HCT116 (cell line): ENCODE measurements around the gene AMOTL1. TPM values are rescaled to one million over a fixed set of nuclear protein-coding genes. Genes with fewer than 3 reads are reported as not detected.
"Not testable (repeated sequence)": the region's sequence is repeated elsewhere in the genome, so short reads cannot be mapped to it uniquely, and the experiment has no call there.

Experiments
- ATAC-seq: fragments of 200-7000 bp; cut with Tn5 transposase; 2 replicates; pipeline ENCODE4 v1.9.1; 2020; ENCODE audit warnings: mild to moderate bottlenecking, moderate library complexity
- BruUV-seq: library from RNA; stranded (reverse); fragments of 400-500 nt; replicated peaks from 2 replicates; lab custom pipeline; 2021; lab: Mats Ljungman, UMichigan
- CTCF ChIA-PET: fragments of 300-600 bp; sonication (Branson Sonifier 250); formaldehyde crosslinking; loops from one replicate; lab custom pipeline; 2021; ENCODE audit warnings: antibody characterized with exemption; lab: Charles Lee
- POLR2A ChIA-PET: fragments of 300-600, 350-600 bp; sonication (Branson Sonifier 250); formaldehyde crosslinking; loops from one replicate; lab custom pipeline; 2021; ENCODE audit warnings: antibody characterized with exemption; lab: Charles Lee
- RAD21 ChIA-PET, 2 experiments: fragments of 300-600 bp; sonication (Branson Sonifier 250); formaldehyde crosslinking; loops; one replicate each; lab custom pipeline; 2023; ENCODE audit warnings: low total read pairs in 2 of 2; ENCODE audit not compliant: uncharacterized antibody in 2 of 2, unreplicated experiment in 2 of 2, low non-redundant PET in 1 of 2; lab: Charles Lee
- DNase-seq: peaks from one replicate; pipeline ENCODE4 v3.0.0-alpha.2; 2010; ENCODE audit warnings: low read depth, low spot score
- H2AFZ ChIP-seq: fragments of 200-600 bp; shearing (Covaris generic), sonication (generic); 2 replicates; pipeline ENCODE4 v1.6.1; 2017; ENCODE audit warnings: low read depth, mixed run types, mixed read lengths, antibody characterized with exemption, low read length; ENCODE audit not compliant: poor library complexity, severe bottlenecking
- H3K27ac ChIP-seq: 2 replicates; pipeline ENCODE4 v1.5.1; 2012; ENCODE audit warnings: low read depth, low read length
- H3K27me3 ChIP-seq: fragments of 200-600 bp; sonication (generic); 2 replicates; pipeline ENCODE4 v1.6.1; 2016; ENCODE audit warnings: mixed run types, low read length, mixed read lengths; ENCODE audit not compliant: insufficient read depth
- H3K36me3 ChIP-seq, 2 experiments: fragments of 200-500 bp in 1 of 2; fragments of 200-600 bp in 1 of 2; sonication (Bioruptor generic) in 1 of 2; sonication (generic) in 1 of 2; 2 replicates each; pipeline versions ENCODE4 v1.5.1 to v1.6.1; 2014 to 2016; ENCODE audit warnings: low read length in 2 of 2, inconsistent platforms in 1 of 2, mixed read lengths in 1 of 2, mixed run types in 1 of 2; ENCODE audit not compliant: insufficient read depth in 2 of 2, control insufficient read depth in 1 of 2
- H3K4me1 ChIP-seq, 2 experiments: fragments of 200-600 bp in 1 of 2; sonication (generic) in 1 of 2; 2 replicates each; pipeline versions ENCODE4 v1.5.1 to v1.6.1; 2012 to 2017; ENCODE audit warnings: low read length in 2 of 2, inconsistent platforms in 1 of 2, mild to moderate bottlenecking in 1 of 2, mixed read lengths in 1 of 2, mixed run types in 1 of 2, moderate library complexity in 1 of 2; ENCODE audit not compliant: insufficient read depth in 2 of 2, control insufficient read depth in 1 of 2
- H3K4me2 ChIP-seq: fragments of 200-600 bp; sonication (generic); 2 replicates; pipeline ENCODE4 v1.6.1; 2017; ENCODE audit warnings: mixed run types, low read length, mixed read lengths
- H3K4me3 ChIP-seq, 2 experiments: fragments of 200-600 bp in 1 of 2; sonication (generic) in 1 of 2; replicated peaks in 1 of 2; 2 replicates each; pipeline ENCODE4 v1.5.1; 2011 to 2016; ENCODE audit warnings: low read length in 2 of 2, control low read depth in 1 of 2, low read depth in 1 of 2, mild to moderate bottlenecking in 1 of 2, mixed read lengths in 1 of 2, mixed run types in 1 of 2
- H3K79me2 ChIP-seq: fragments of 200-600 bp; sonication (generic); 2 replicates; pipeline ENCODE4 v1.6.1; 2017; ENCODE audit warnings: mild to moderate bottlenecking, mixed run types, low read length, moderate library complexity, mixed read lengths; ENCODE audit not compliant: insufficient read depth
- H3K9ac ChIP-seq: fragments of 200-600 bp; sonication (generic); 2 replicates; pipeline ENCODE4 v1.6.1; 2016; ENCODE audit warnings: low read length, mixed read lengths
- H3K9me2 ChIP-seq: fragments of 200-600 bp; sonication (generic), shearing (Covaris generic); 2 replicates; pipeline ENCODE4 v1.6.1; 2017; ENCODE audit warnings: mixed run types, mild to moderate bottlenecking, moderate library complexity; ENCODE audit not compliant: insufficient read depth
- H3K9me3 ChIP-seq, 2 experiments: fragments of 200-500 bp in 1 of 2; fragments of 200-600 bp in 1 of 2; sonication (Bioruptor generic) in 1 of 2; sonication (generic) in 1 of 2; 2 replicates each; pipeline ENCODE4 v1.6.1; 2014 to 2017; ENCODE audit warnings: low read length in 2 of 2, mixed read lengths in 2 of 2, inconsistent platforms in 1 of 2, low read depth in 1 of 2, mild to moderate bottlenecking in 1 of 2, mixed run types in 1 of 2, moderate library complexity in 1 of 2; ENCODE audit not compliant: control insufficient read depth in 1 of 2, insufficient read depth in 1 of 2
- H4K20me1 ChIP-seq: fragments of 200-600 bp; sonication (generic), shearing (Covaris generic); 2 replicates; pipeline ENCODE4 v1.6.1; 2017; ENCODE audit warnings: mixed run types, mild to moderate bottlenecking, moderate library complexity; ENCODE audit not compliant: insufficient read depth
- CBX3 ChIP-seq: IDR thresholded peaks from 2 replicates; pipeline ENCODE4 v1.6.1; 2012; ENCODE audit warnings: low read depth
- EZH2phosphoT487 ChIP-seq: fragments of 200-600 bp; IDR thresholded peaks from 2 replicates; pipeline ENCODE4 v1.6.1; 2018; ENCODE audit warnings: antibody characterized with exemption, borderline replicate concordance
- FOSL1 ChIP-seq: IDR thresholded peaks from 2 replicates; pipeline ENCODE4 v1.6.1; 2012; ENCODE audit warnings: low read depth
- SIN3A ChIP-seq: IDR thresholded peaks from 2 replicates; pipeline ENCODE4 v1.6.1; 2012; ENCODE audit warnings: low read depth
- SP1 ChIP-seq: IDR thresholded peaks from 2 replicates; pipeline ENCODE4 v1.6.1; 2012; ENCODE audit warnings: low read depth
- SRF ChIP-seq: IDR thresholded peaks from 2 replicates; pipeline ENCODE4 v1.6.1; 2012; ENCODE audit warnings: low read depth
- intact Hi-C: fragments of 100-400 bp; cut with micrococcal nuclease; formaldehyde crosslinking; loops from 2 replicates; pipeline ENCODE4 v1.10.0; 2022
- total RNA-seq: library from RNA; stranded (reverse); gene quantifications from one replicate; pipeline ENCODE4 v1.2.1, GENCODE V29; 2021; ENCODE audit not compliant: unreplicated experiment

AMOTL1 gene
- total RNA-seq, 1 experiment from 2014 or later: 27.6 TPM

DNA sequence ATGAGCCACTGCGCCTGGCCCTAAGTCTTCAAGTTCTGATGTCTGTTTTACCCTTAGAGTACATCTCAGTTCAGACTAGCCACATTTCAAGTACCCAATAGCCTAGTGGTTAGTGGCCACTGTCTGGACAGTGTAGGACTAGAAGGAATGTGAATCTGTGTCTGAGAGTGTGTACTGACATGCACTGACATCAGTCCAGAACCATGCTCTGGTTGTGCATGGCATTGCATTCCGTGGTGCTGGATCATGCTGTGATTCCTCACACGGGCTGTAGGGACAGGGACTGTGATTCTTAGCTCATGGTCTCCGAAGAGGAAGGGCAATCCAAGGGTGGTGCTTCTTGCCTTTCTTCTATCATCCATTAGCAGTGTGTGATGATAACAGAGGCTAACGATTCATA, 41.1 kb downstream of the AMOTL1 start:
- ChIA-PET RAD21 (no interaction called here), CTCF (no interaction called here), POLR2A (no interaction called here)
- Histone ChIP-seq H3K9me3 (no peaks in the 10 kb centered on the region; a peak in 1 of 4 replicates), H3K27me3 (no peaks in the 10 kb centered on the region), H3K9me2 (no peaks in the 10 kb centered on the region), H2AFZ (no peak overlapping the region), H3K4me3 (no peak overlapping the region), H3K27ac (no peak overlapping the region), H3K4me1 (no peaks in the 10 kb centered on the region), H3K9ac (no peak overlapping the region), H3K36me3 (peaks cover 0 to 8% of the 10 kb centered on the region in 2 experiments; a peak in 1 of 4 replicates), H3K4me2 (no peak overlapping the region), H4K20me1 (no peaks in the 10 kb centered on the region), H3K79me2 (peaks cover 13% of the 10 kb centered on the region)
- TF ChIP-seq SIN3A (no peak), SRF (no peak), EZH2phosphoT487 (no peak), FOSL1 (no peak), CBX3 (no peak), SP1 (no peak)
- intact Hi-C loops: no loop called here
- no TSS peak for BruUV-seq
- DNase-seq: no peak
- ATAC-seq: peak; percentile 65

DNA sequence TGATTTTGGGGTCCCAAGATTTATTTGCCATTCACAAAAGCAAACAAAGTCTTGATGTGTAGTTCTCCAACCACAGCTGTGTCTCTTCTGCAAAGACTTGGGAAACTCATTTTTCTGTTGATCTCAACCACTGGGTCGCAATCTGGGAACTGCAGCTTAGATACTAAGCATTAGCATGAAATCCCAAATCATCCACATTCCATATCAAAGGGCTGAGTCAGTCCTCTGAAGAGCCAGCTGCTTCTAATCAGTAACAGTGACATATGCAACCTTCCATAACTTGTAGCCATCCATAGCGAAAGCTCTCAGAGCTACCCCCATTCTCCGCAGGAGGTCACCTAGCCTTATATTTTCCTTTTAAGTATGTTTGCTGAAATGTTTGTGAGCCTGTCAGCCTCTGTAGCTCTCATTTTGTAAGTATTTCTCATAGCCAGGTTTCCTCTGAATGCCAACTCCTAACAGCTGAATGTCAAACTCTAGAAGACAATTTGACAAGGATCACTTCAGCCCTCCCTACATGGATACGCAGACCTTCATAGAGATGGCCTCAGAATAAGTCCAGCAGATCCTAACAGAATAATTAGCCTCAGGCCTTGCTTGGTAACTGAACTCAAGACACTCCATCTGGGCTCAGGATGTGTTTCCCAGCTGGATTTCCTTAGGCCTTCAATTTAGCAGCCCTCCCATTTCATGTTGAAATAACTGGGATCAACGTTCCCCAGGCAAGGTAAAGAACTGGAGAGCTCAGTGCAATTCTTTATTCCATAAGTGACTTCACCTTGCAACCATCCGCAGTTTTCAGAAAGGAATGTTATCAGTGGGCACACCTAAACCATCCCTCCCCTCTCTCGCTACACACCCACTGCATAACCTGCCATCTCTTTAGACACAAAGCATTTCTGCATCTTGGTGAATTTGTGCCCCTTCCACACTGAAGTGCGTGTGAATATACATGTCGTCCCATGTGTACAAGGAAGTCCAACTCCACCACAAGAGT, 44.9 kb downstream of the AMOTL1 start:
- H3K9me2 ChIP-seq, H3K4me1 ChIP-seq, H3K4me3 ChIP-seq, H3K9me3 ChIP-seq, H3K4me2 ChIP-seq, H3K27me3 ChIP-seq, H3K9ac ChIP-seq, H3K36me3 ChIP-seq, DNase-seq, intact Hi-C loops, POLR2A ChIA-PET, ATAC-seq, H2AFZ ChIP-seq, RAD21 ChIA-PET, H3K79me2 ChIP-seq, BruUV-seq, H3K27ac ChIP-seq, H4K20me1 ChIP-seq, CTCF ChIA-PET: not testable (repeated sequence)
